Stimulated activated CD8-positive, alpha-beta memory T cell treated with anti-CD3 and anti-CD28 coated beads, Interleukin-7, amount 100 ng/mL, for 24 hours (primary cell): ENCODE data around the gene AGAP1.

Experiments
- DNase-seq: peaks from one replicate; pipeline ENCODE4 v3.0.0-alpha.2; 2020; ENCODE audit warnings: low read depth

AGAP1 gene

DNA sequence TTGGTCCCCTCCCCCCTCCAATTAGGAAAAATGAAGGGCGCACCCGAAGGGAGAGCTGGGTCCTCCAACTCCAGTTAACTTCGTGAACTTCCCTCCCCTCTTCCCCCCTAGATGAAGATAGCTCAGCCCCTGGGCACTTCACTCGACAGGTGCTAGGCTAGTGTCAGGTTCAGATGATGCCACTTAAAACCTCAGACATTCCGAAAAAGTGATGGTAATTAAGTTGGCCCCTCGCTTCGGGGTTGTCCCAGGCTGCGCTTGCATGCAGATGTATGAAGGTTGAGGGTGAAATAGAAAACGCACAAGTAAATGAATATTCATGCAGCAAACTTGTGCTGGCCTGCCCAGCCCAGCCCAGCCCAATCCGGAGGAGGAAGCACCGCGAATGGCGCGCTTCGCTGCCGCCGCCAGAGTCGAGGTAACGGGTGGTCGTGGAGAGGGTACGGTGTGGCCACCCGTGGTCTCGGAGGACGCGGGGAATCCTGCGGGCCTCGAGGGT is 677.4 kb downstream of the AGAP1 start:
- DNase-seq, result no peak

DNA sequence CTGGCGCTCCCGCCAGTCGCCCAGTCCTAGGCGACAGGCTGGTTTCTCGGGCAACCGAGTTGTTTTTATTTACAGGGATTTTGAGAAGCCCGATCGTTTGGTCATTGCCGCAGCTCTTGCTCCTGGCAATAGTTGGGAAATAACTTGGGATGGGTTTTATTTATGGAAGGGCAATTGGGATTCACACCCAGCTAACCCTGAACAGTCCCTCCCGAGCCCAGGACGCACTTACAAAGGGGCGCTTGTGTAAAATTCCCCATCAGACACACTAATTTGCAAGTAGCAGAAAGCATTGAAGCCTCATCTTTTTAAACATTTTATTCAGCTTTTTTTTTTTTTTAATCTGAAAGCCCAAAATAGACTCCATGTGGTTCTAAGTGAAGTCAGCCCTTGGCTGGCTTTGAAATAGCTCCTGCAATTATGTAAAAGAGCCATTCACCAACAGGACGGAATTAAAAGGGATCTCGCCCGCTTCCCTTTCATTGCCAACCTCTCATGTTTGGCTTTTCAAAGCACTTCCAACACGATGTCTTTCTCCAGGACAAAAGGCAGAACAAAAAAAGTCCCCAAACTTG is 677.9 kb downstream of the AGAP1 start:
- no peak for DNase-seq

DNA sequence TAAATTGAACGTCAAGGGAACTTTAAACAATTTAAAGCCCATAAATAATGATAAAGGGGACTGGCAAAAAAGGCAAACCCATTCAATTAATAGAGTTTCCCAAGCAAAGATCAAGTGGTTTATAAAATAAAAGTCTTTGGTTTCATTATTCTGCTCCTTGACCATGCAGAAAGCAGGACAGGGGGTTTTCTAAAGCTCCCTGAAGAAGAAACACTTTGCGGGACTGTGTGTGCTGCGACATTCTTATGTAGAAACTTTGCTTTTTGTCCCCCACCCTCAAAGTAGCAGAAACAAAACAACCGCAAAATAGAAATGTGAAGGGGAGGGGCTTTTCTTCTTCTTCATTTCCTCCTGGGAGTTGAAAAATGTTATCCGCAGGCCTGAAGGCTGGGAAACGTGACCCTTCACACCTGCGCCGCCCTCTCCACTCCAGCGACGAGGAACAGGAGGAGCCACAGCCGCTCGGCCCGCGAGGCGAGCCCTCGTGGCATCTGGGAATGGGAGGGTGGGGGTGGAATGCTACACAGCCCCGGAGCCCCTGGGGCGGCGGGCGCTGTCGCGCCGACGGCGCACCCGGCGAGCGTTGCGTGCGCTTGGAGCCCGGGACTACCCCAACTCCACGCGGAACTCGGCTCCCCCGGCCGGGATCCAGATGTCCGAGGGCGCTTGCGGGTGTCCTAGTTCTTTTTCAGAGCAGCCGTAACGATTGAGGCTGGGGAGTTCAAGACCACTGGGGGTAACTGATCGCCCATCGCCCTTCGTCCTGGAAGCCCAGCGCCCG is 678.6 kb downstream of the AGAP1 start:
- no peak for DNase-seq

DNA sequence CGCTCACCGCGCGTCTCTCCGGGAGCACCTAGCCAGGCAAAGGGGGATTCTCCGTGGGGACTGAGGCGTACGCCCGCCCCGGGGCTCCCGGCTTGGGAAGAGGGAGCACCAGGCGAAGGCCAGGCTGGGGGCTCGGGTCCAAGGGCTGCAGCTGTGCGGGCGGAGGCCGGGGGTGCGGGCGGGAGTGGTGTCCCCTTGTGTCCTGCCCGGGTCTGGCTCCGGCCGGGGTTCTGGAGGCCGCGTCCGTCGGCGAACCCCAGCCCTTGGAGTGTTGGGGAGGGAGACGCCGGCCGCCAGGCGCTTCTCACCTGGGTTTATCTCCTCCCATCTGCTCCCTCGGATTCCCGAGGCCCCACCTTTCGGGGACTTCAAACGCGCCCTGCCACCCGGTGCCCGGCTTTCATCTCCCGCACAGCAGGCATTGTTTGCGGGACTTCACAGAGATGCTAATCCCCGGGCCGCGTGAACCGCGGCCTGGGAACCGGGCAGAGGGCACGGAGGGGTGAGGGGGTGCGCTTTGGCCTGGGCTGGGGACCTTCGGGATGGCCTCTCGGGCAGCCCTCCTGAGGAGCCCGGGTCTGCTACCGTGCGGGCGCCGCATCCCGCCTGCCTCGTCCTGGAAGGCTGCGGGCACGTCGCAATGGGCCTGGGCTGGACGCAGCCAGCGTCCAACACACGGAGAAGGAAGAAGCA is 679.3 kb downstream of the AGAP1 start:
- DNase-seq, result no peak

DNA sequence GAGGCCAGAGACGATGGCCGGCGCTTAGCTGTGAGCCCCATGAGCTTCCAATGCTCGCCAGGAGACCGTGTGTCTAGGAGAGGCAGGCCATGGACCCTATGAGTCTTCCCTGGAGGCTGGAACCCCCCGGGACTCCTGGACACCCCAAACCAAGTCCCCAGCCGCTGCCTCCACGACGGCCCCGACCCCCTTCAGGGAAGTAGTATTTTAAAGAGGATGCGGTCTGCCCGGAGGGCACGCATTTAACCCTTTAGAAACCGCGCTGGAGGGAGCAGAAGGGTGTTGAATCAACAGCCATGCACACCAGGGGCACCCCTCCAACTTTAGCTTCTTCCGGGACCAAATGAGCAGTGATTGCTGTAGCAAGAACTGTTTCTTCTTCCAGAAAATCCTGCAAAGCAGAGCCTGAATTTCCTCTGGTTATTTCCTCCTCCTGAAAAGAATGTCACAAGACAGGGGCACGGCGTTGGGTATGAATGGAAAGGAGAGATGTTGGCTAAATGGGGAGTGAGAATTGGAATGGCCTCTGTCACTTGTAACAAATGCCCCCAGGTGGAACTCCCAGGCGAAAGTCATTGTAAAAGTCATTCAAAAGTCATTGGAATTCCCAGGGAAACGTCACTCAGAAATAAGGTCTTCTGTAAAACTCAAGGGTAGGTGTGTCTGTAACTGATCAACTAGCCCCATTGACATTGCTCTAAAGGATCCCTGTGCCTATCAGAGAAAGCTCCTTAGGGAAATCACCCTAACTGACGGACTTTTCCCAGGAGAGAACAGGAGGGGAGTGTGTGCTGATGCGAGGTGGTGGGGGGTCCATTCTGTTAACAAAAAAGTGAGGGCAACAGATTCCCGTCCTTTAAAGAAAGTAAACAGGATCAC is 680.1 kb downstream of the AGAP1 start:
- no peak for DNase-seq

DNA sequence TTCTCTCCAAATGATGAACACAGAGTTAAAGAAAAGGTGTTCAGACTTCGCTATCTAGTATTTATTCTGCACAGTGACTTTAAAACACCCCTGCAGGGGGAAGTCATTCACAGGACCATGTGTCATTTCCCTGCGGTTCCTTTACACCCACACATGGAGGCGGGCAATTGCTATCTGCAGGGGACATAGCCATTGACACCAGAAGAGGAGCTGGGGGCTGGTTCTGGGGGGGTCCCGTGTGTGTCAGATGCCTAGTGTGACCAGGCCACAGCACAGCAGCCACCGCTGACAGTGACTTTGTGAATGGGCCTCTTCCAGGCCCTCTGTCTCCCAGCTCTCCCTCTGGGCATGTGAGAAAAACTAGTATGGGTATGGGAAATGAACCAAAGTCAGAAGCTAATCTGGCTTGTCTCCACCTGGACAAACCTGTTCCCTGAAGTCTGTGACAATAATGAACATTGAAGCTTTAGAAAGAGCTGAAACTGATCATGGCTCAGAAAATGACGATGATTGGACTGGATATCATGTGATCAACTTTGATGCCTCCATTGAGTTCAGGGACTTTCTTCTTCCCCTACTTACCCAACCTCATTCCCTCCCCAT is 681.8 kb downstream of the AGAP1 start:
- no peak for DNase-seq

DNA sequence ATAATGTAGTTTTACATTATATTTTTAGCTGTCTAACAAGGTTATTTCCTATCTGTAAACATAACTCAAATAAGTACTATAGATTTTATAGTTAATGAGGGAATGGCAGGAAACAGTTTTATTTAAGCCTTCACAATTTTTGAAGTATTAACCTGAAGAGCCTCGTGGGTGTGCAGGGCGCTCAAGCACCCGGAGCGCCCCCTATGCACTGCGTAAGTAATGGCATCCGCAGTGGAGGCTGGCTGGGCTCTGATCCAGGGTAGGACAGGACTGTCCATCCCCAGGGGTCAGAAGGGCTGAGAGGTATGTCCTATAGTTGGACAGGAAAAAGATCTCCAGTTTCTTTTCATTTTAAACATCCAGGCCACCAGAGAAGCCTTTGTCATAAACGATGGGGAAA is 682.6 kb downstream of the AGAP1 start:
- no peak for DNase-seq

DNA sequence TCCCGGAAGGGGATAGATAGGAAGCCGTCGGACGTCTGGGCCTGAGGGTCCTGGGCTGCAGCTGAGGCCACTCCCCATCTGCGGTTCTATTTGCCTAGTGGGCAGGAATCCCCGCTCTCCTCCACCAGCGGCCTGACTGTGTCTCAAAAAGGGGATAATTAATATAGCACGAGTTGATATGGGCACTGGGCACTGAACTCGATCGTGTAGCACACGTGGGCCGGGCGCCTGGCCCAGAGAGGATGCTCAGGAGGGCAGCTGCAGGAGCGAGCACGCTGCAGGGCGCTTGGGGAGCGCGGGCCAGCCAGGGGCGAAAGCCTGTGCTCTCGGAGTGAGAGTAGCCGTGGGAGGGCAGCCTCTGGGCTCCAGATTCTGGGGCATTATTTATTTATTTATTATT is 683.1 kb downstream of the AGAP1 start:
- DNase-seq, result no peak

DNA sequence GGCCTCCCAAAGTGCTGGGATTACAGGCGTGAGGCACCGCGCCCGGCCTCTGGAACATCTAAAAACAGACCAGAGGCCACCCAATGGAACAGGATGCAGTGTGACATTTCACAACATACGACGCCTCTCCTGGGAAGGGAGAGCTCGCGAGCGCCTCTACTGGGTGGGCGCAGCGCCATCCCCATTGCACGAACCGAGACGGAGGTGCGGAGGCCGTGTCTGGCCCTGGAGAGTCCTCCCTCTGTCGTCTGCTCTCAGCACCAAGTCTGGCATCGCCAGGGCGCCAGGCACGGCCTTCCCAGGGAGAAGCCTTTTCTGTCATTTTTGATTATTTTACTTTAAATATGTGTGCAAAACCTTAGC is 683.7 kb downstream of the AGAP1 start:
- DNase-seq, result no peak

DNA sequence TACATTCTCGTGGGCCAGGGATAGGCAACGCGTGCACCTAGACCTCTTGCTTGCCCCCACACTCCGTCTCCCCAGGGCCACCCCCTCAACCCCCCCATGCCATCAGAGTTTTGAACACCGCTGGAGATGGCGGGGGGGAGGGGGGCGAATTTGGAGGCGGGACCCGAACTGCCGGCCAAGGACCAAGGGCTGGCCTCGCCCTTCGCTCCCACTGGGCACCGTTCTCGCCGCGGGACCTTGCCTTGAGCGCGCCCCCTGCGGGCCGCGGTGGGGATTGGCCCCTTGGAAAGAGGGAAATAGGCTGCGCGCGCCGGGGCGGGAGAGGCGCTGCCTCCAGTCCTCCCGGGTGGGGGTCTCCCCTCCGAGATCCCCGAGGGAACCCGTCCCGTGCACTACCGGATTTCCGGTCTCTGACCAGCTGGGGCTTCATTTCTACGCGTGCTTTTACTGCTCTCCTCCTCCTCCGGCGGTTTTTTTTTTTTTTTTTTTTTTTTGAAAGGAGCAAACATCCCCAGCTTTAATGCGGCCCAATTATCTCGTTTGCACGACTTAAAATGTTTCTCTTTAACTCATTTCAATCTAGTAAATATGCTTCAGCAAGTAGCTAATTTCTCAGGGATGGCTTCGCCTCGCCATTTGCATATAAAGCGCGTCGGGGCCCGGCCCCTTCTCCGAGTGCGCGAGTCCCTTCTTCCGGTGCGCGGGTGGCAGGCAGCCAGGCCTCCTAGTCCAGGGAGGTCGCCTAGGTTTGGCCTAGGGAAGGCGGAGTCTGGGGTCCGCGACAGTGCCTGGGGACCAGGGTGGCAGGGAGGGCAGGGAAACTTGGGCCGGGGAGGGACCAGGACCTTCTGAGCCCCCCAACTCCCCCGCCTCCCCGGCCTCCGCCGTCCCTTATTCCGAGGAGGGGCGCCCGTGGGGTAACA is 684.4 kb downstream of the AGAP1 start:
- DNase-seq, result no peak

DNA sequence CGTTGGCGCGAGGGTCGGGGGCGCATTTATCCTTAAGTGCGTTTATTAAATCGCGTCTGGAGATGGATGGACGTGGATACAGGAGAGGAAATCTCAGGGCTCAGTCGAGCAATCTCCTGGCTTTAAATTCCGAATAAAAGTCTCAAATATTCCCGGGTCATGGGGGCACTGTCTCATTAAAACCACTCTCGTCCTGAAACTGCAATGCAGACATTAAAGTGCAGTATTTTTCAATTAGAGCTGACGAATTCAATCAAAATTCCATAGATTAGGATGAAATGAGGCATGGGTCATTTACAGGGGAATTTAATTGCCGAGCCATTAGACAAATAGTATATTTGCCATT is 685.0 kb downstream of the AGAP1 start:
- DNase-seq, result no peak

DNA sequence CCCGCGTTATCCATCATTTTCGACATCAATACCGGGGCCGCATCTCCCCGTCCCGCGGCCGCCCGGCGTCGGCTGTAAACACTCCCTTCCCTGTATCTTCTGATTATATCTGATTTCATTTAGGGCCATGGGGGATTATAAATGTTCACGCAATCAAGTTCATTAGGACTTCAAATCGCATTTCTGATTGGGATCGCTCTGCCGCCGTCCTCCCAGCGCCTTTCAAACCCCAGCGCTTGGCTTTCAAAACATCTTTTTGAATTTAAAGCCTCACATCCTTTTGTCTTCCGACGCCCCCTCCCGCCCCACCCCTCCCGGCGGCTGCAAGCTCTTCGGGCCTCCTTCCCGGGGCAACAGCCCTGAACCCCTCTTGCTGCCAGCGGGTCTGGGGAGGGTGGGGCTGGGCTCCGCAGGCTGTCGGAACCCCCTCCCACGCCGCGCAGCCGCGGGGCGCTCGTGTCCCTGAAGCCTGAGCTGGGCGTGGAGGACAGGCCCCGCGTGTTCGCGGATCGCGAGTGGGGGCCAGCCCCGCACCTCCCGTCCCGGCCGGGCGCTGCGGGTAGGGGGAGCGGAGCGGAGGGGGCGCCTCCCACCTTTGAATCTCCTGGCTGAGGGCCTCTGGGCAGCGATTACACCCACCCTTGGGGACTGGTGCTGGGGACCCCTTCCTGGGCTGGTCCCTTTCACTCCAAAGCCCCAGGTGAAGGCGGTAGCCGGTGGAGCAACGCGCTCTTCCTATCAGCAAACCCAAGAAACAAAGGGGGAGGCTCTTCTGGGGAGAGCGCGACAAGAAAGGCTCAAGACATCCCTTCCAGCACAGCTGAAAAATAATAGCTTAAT is 685.6 kb downstream of the AGAP1 start:
- no peak for DNase-seq

DNA sequence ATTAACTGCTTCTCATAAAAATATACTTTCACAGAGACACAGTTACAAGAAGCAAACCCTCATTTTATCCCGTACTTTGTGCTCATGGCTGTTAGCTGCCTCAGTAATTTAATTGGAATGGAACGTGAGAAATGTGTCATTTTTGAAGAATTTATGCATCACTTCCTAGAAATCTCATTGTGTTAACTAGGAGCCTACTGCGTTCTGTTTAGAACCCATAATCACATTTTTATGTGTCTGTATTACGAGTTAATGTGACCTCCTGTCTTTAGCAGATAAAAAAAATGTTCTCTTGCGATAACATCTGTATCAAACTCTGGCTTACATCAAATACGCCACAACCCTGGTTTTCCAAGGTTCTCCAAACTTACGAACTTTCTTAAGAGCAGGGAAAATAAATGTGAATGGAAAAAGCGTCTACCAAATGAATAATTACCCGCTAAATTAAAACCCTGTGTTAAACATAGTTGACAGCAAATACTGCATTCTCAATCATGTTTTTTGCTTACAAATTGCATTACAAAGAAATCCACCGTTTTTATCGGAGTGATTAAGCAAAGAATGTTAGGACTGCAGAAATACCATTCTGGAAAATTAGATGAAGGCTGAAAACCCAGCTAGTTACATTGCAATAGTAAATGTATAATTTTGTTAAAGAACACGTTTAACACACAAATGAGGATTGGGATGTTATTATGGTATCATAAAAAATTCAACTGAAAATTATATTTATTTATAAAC is 686.4 kb downstream of the AGAP1 start:
- no peak for DNase-seq

DNA sequence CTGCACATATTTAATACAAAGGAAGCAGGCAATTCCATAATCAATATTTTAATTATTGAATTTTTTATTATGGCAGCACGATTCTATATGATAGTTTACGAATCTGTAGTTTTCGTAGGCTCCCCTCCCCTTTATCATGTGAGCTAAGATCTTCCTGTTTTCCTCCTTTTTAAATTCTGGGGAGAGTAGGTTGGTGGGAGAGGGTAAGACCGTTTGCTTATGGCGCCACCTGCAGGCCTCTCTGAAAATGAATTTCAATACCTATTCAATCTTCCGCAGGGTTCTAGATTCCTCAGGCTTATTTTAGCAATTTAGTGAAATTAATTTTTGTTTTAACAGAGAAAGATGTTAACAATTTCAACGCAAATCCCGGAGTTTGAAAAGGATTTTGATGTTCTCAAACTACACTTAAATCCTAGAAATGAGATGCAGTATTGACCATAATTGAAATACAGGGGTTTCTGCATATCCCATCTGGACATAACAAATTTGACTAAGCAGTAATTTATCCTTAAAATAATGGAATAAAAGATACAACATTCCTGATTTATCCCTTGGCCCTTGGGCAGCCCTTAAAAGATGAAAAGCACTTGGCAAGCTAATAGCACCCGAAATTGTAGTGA is 687.1 kb downstream of the AGAP1 start:
- DNase-seq, result no peak
